ENCODE results near the gene SLC13A3.

The SLC13A3 gene

GRCh38 chr20:46573788-46574584 lies 77.3 kb downstream of the SLC13A3 start:
- no peak for DNase-seq

- no peak for DNase-seq
Measured at GRCh38 chr20:46573234-46573633, 78.0 kb downstream of the SLC13A3 start.

GRCh38 chr20:46572790-46573189 lies 78.5 kb downstream of the SLC13A3 start:
- no peak for DNase-seq

- DNase-seq, result no peak
Measured at GRCh38 chr20:46572153-46572552, 79.1 kb downstream of the SLC13A3 start.

- DNase-seq, result no peak
Measured at GRCh38 chr20:46571418-46571817, 79.8 kb downstream of the SLC13A3 start.

GRCh38 chr20:46570956-46571355 lies 80.3 kb downstream of the SLC13A3 start:
- DNase-seq, result no peak

- DNase-seq, result no peak
Measured at GRCh38 chr20:46569961-46570360, 81.3 kb downstream of the SLC13A3 start.

- DNase-seq, result peak; percentile 87
Measured at GRCh38 chr20:46568570-46569129, 82.6 kb downstream of the SLC13A3 start.

GRCh38 chr20:46566125-46566524 lies 85.1 kb downstream of the SLC13A3 start:
- DNase-seq, result no peak

- DNase-seq, result no peak
Measured at GRCh38 chr20:46564241-46564957, 86.9 kb downstream of the SLC13A3 start.

- no peak for DNase-seq
Measured at GRCh38 chr20:46563860-46564221, 87.4 kb downstream of the SLC13A3 start.

- no peak for DNase-seq
Measured at GRCh38 chr20:46563170-46563859, 87.9 kb downstream of the SLC13A3 start.

GRCh38 chr20:46562373-46563169 lies 88.7 kb downstream of the SLC13A3 start:
- DNase-seq, result peak; percentile 68

- DNase-seq, result no peak
Measured at GRCh38 chr20:46562009-46562372, 89.3 kb downstream of the SLC13A3 start.

- peak; percentile 25 for DNase-seq
Measured at GRCh38 chr20:46559685-46560440, 91.4 kb downstream of the SLC13A3 start.

GRCh38 chr20:46559001-46559400 lies 92.3 kb downstream of the SLC13A3 start:
- no peak for DNase-seq

- peak; percentile 48 for DNase-seq
Measured at GRCh38 chr20:46558511-46558959, 92.7 kb downstream of the SLC13A3 start.

- no peak for DNase-seq
Measured at GRCh38 chr20:46557231-46557956, 93.9 kb downstream of the SLC13A3 start.

- DNase-seq, result no peak
Measured at GRCh38 chr20:46555370-46555956, 95.8 kb downstream of the SLC13A3 start.

GRCh38 chr20:46554828-46555227 lies 96.4 kb downstream of the SLC13A3 start:
- no peak for DNase-seq

- DNase-seq, result no peak
Measured at GRCh38 chr20:46553926-46554325, 97.3 kb downstream of the SLC13A3 start.

All from DMS153 (cell line).